ENCODE measurements around the gene HARBI1.

DNA sequence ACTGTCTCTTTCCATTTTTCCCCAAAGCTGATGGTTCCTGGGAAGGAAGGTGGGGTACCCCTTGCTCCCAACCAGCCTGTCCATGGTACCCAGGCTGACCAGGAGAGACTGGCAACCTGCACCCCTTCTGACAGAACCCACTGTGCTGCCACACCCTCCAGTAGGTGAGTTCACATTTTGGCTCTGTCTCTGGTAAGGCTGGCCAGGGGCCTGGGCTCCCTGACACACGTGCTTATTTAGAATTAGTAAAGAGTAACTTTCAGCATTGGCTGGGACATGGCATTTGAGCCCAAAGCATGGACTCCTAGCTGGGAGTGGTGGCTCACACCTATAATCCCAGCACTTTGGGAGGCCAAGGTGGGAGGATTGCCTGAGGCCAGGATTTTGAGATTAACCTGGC, 48.3 kb upstream of the HARBI1 start:
- TF ChIP-seq, protein P1, sequence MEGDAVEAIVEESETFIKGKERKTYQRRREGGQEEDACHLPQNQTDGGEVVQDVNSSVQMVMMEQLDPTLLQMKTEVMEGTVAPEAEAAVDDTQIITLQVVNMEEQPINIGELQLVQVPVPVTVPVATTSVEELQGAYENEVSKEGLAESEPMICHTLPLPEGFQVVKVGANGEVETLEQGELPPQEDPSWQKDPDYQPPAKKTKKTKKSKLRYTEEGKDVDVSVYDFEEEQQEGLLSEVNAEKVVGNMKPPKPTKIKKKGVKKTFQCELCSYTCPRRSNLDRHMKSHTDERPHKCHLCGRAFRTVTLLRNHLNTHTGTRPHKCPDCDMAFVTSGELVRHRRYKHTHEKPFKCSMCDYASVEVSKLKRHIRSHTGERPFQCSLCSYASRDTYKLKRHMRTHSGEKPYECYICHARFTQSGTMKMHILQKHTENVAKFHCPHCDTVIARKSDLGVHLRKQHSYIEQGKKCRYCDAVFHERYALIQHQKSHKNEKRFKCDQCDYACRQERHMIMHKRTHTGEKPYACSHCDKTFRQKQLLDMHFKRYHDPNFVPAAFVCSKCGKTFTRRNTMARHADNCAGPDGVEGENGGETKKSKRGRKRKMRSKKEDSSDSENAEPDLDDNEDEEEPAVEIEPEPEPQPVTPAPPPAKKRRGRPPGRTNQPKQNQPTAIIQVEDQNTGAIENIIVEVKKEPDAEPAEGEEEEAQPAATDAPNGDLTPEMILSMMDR (IDR thresholded peaks at IDR 0.05; ENCODE audit: poor library complexity): no peak
- no peak for TF ChIP-seq EZH2phosphoT487 (IDR thresholded peaks at IDR 0.05; ENCODE audit: low read depth, severe bottlenecking, unreplicated experiment)
